Stimulated activated CD8-positive, alpha-beta memory T cell treated with anti-CD3 and anti-CD28 coated beads, Interleukin-7, amount 100 ng/mL, for 24 hours (primary cell): ENCODE results near the gene MYRFL.

ENCODE experiments used
- DNase-seq: peaks from one replicate; pipeline ENCODE4 v3.0.0-alpha.2; 2020; ENCODE audit warnings: low read depth

The MYRFL gene

DNA sequence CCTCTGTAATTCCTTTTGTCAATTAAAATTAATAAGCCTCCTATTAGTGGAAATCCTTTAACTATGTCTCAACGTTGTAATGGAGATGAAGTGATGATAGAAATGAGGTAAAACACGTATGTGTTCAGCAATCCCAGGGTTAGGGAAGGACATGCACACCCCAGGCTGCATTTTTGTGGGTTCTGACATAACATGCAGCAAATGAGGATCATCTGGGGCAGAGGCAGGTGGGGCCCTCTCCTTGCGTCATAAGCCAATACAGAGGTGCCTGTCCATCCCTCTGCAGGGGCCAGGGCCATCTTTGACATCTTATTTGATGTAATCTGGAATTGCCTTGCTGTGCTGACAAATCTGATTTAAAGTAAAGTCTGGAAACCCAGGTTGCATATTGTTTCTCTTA lies 73.2 kb downstream of the MYRFL start:
- DNase-seq = no peak

DNA sequence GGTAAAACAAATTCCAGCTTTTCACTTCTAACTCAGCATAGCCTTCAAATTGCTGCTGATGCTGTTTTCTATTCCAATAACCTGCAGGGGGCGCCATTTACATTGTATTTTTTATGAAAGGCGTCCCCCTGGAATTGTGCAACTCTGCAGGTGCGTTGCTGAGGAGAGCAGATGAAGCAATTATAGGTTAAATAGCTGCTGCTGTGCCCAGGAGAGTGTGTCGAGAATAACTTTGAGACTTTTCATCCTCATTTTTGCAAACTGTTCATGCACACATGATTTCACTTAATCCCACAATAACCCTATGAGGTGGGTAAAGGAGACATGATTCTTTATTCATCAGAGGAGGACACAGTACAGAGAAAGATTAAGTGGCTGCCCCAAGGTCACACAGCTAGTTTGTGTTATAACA lies 75.7 kb downstream of the MYRFL start:
- DNase-seq = peak; percentile 50

DNA sequence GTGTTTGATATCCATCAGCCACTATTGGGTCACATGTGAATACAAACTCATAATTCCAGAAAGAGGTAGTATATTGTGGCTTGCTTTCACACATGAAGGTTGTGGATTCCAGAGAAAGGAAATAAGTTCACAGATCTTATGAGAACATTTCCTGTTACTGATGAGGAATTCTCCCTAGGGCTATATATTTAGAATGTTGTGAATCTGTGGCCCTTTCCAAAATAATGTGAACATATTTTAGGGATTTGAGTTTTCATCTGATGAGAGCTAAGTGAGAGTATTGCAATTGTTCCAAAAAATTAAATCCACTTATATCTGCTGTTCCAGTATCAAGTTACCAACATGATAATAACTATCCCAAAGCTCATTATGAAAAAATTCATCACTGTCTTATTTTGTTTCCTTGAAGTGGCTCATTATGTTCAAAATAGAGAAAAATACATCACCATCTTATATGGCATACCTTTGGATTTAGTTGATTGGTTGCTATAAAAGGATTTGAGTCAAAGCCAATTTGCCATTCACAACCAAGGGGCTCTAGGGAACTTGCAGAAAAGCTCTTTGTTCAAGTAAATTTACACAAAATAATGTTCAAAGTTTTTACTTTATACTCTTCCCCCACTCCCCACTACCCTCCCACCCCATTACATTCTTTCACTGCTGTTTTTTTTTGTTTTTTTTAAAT lies 76.3 kb downstream of the MYRFL start:
- DNase-seq = no peak

DNA sequence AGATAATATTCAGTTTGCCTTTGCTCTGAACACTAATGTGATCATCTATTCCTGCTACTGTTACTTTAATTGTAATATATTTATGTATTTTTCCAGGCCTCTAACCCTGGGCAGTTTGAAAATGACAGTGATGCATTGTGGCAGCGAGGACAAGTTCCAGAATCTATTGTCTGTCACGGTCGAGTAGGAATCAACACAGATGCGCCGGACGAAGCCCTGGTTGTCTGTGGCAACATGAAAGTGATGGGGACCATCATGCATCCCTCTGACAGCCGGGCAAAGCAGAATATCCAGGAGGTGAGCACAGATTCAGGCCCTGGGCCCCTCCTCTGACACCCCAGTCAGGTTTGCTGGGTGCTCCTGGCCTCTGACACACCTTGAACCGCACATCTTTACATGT lies 78.5 kb downstream of the MYRFL start:
- no peak for DNase-seq

DNA sequence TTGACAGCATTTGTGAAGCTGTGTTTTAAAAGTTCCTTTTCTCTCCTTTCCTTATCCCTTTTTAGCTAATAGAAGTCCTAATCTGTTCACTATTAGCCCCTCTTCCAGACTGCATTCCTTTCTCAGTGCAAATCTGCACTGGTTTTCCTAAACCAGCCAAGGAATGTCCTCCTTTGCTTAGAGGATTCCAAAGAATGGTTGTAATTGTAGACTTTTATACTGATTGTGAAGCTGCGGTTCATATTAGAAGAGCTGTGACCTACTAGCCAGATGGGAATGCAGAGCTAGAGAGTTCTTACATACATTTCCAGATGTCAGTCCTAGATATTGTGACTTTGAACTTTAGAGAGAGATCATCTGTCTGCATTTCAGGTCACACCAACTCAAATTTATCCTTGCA lies 79.8 kb downstream of the MYRFL start:
- no peak for DNase-seq

DNA sequence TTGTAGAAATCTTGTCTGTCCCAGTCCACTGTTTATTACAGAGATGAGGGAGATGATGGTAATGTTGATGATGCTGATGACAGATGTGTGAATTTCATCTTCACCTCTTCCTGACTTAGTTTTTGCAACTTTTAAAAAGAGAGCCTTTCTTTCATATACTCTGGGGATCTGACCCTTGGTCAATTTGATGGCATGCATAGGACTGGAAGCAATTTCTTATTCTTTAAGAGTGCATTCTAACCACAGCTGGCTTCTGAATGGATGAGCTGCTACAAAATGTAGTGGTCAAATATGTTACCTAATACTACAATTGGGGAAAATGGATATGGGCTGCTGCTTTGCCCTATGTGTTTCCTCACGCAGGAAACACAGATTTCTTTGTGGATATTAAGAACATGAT lies 80.8 kb downstream of the MYRFL start:
- DNase-seq = no peak

DNA sequence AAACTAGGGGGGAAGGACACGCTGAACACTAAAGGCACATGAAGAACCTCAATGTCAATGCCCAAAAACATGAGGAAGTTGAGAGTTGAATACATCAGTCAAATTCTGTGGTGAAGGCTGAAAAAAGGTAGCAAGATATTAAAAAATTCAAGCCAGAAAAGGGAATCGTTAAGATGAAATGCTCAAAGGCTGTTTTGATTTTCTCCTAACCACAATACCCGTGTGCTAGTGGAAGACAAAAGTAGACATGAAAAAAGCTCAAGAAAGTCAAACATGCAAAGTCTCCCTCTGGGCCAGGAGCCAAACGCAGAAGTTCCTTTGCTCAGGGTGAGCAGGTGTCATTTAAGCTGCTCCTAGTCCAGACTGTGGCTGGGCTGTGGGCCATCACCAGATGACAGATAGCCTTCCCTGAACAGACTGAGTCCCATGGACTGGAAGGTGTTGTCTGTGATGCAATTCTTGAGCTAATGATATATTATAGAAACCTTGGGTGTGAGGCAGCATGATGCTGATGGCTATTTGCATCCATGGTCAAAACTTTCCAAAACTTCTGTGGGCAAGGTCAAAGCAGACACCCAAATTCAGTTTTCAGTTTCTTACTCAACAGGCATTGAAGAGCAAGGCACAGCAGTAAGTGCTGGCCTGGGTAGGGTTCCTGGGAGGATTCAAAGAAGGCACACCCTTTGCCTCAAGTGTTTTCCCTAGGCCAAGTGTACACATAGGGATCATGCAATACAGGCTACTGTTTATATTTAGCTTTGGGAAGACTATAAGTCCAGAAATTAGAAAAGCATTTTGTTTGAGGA lies 81.6 kb downstream of the MYRFL start:
- DNase-seq = no peak

DNA sequence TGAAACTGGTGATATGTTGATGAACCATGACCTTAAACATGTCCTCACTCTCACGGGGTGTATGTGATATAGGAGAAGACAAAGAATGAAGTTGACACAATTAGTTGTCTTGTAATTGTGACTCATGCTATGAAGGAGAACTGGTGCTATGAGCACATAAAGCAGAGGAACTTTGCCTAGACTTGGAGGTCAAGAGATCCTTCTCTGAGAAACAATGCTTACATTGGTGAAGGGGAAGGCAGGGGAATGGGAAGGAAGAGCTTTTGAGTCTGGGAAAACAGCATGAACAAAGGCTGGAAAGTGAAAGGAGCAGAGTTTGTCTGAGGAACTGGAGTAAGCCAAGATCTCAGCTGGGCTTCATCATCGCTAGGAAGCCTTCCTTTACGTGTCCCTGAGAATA lies 83.2 kb downstream of the MYRFL start:
- DNase-seq = no peak

DNA sequence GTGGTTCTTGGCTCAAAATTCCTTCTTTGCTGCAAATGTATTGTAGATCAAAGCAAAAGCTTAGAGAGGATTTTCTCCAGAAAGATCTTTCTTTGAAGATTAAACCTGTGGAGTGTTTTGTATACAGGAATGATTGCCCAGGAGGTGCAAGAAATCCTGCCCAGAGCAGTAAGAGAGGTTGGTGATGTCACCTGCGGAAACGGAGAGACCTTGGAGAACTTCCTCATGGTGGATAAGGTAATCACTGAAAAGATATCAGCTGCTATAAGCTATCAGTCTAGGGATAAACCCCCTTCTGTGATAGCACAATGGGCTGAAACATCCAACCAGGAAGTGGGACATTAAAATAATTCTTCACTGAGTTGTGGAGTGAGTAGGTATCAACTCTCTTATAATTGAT lies 85.7 kb downstream of the MYRFL start:
- no peak for DNase-seq

DNA sequence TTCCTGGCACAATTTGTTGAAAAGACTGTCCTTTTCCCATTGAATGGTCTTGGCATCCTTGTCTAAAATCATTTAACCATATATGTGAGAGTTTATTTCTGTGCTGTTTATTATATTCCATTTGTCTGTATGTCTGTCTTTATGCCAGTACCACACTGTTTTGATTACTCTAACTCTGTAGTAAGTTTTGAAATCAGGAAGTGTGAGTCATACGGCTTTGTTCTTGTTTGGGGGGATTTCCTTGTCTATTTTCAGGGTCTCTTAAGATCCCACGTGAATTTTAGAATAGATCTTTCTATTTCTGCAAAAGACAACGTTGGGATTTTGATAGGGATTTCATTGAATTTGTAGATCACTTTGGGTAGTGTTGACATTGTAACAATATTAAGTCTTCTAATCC lies 88.5 kb downstream of the MYRFL start:
- DNase-seq = no peak

DNA sequence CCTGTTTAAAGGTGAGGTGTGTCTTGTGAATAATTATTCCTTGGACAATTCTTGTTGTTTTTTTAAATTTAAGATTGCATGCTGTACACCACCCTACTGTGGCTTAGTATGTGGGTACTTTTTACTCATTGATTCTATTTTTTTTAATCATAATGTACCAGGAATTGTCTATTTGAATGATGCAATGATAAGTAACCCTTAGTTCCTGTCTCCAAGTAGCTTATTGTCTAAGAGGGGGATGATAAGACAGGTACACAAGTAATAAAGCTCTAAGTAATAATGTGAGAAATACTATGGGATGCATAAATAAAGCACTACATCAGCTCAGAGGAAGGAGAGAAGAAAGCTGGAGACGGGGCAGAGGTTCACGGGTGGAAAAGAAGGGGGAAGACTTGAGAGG lies 90.9 kb downstream of the MYRFL start:
- no peak for DNase-seq

DNA sequence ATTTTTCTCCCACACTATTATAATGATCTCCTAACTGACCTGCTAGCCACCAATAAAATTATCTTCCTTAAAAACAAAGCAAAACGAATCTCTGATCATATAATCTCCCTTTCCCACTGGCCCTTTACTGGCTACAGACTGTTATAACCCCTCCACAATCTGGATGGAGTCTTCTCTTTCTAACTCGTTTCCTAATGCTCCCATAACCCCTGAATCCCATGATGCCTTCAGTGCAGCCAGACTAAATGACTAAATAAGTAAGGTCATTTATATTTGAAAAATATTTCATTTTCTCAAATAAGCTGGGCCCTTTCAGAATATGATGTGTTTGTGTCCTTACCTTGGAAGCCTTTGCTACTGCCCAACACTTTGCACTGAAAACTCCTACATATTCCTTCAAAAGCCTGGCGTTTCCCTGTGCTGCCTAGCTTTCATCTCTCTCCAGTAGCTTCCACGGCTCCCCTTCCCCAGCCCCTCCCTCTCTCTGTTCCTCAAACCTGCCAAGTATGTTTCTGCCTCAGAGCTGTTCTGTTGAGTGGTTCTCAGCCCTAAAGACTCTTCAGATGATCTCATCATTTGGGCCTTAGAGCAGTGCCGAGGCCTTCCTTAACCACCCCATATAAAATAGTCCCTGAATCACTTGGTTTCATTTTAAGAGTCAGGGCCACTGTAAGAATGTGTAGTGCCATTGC lies 91.7 kb downstream of the MYRFL start:
- no peak for DNase-seq

DNA sequence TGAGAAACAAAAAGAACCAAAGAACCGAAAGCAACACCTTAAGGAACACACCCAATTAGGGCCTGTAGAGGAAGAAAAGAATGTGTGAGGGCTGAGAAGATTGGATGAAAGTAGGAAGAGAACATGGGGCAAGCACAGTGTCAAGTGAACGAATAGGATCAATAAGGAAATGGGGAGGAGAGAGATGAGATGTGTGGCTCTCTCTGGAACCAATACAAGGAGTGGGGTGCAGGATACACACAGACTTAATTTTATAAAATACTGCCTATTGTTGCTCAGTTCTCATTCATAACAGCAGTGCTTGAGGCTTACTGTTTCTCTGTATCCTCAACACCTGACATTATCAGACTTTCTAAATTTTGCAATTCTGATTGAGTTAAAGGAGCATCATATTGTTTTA lies 93.3 kb downstream of the MYRFL start:
- no peak for DNase-seq

DNA sequence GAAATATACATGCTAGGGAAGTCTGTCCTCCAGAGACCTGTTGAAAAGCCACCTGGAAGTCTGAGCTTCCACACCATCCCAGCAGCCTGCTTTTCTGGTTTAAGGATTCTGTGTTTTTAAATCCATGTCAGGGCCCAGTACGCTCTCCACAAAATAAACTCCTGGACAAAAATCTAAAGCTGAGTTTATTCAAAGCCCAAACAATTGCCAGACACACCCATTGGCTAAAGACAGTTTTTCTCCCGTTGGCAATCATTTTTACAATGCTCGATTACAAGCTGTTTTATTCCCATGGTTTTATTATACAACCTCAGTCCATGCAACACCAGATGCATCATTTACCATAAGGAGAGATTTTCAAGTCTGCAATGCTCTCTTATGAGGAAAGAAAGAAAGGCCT lies 94.5 kb downstream of the MYRFL start:
- DNase-seq = no peak

DNA sequence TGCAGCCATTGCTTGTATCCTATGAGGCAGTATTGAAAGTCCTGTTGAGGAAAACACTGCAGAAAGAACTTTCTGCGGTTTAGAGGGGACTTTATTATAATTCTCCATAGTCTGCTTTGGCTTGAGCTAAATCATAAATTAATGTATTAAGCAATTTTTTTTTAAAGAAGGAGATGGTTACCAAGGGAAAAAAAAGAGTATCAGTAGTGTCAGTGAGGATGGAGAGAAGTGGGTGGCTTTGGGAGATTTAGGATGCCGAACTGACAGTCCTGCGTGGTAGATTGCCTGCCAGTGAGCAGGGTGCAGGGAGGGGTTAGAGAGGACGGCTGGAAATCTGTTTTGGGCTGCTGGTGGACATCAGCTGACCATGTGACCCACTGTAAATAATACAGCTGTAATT lies 96.8 kb downstream of the MYRFL start:
- no peak for DNase-seq

DNA sequence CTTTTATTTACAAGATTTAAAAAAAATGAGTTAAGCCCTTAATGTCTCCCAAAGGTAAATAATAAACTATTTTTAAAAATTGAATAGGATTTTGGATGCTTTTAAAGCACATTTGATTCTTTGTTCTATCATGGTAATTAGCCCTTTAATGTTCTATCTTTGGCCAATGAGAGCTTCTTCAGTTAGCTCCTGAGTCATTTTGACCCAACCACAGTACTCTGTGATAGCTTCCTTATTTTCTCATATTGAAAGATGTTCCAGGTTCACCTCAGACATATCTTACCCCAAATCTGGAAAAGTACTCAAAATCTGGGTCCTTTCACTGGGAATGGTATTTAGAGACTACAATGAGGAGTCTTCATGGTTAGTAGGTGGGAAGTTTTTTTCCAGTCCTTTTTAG lies 98.0 kb downstream of the MYRFL start:
- DNase-seq = no peak

DNA sequence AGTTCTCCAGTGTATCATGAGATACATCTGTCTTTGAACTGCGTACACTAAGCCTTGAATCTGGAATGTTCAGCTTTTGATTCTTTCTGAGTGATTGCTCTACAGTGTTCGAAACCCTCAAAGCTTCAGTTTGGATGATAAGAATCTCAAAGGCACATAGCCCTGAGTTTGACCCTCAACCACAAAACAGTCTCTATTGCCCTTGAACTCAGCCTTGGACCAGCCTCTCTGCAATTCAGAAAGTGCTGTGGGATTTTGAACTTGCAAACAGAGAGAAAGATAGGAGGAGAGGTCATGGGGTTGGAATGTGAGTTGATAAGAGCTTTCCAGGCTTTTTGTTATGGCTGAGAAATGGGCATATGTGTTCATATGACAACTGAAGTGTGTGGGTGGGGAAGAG lies 100.3 kb downstream of the MYRFL start:
- DNase-seq = no peak

DNA sequence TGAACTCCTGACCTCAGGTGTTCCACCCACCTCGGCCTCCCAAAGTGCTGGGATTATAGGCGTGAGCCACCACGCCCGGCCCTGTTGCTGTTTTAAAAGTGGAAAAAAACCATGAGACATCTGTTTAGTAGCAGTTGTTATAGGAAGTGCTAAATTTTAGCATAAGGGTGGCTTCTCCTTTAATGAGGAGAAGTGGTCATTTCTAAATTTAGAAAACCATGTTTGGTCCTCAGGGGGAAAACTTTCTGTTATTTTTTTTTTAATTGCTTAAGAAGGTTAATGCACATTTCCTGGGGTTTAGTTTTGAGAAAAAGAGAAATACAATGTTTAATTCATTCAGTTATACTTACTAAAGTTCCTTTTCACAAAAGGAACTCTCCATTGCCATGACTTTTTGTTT lies 102.1 kb downstream of the MYRFL start:
- no peak for DNase-seq

DNA sequence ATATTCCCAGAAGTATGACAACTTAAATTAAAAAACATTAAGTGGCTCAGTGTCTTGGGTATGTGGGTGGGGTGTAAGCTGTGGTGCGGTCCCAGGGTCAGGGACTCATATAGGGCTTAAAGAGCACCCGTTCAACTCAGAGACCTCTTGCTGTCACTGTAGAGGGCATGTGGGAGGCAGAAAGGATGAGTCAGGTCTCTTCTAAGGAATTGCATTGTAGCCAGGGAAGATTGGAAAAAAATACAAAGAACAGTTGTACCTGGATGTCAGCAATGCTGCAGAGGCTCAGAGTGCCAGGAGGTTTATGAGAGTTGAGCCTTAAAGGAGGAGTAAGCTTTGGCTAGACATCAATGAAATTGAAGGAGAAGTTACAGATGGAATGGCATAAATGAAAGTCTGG lies 104.1 kb downstream of the MYRFL start:
- DNase-seq = no peak

DNA sequence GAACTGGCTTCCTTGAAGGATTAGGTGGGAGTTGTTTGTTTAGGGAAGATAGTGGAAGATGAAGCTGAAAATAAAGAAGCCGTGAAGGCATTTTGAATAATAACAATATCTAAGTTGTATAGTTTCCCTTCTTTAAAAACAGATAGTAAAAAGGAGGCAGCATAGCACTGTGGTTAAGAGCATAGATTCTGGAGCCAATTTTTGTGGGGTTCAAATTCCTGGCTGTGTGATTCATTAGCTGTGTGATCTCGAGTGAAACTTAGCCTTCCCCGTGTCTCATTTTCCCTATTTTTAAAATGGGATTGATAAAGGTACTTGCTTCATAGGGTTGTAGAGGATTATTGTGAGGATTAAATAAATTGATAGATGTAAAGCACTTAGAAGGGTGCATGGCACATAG lies 104.5 kb downstream of the MYRFL start:
- no peak for DNase-seq

DNA sequence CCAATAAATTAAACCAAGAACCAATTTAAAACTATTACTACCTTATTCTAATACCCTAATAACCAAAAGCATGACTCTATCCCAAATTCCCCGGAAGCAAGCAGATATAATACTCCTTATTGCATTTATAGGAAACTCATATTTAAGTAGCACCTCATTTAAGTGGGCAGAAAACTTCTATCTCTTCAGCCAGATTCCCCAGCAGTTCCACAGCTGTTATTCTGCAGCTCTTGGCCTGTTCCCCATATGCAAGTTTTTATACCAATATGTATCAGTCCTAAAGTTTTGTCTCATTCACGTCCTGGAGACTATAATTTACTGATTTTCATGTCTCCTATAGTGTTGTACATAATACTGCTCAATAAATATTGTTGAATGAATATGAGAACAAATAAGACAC lies 106.5 kb downstream of the MYRFL start:
- no peak for DNase-seq

DNA sequence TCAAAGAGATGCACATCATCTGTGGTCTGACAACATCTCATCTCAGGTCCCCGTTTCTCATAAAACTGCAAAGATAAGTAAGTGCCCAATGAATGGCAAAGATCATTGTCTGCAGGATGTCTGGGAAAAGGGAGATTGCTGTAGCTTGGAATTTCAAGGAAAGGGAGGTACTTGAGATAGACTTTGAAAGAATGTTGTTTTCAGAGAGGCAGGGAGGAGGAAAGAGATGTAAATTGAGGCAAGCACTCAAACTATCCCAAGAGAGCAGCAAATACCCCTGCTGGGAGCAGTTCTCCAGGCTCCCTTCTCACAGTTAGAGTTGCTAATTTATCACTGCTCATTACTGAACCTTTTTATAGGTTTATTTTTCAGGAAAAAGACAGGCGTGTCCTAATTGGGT lies 107.1 kb downstream of the MYRFL start:
- no peak for DNase-seq
